GM21390 (cell line): ENCODE results near the gene ACOD1.
"Not testable (repeated sequence)": the region's sequence is repeated elsewhere in the genome, so short reads cannot be mapped to it uniquely, and the experiment has no call there.

Source experiments
- ATAC-seq: cut with Tn5 transposase; IDR thresholded peaks from one replicate; pipeline ENCODE4 v1.9.1; 2021; ENCODE audit not compliant: unreplicated experiment

The ACOD1 gene

GRCh38 chr13:76948149-76948548 lies at the start of gene ACOD1:
TSS of gene ACOD1 (plus strand) at chr13:76948511. CDS start at chr13:76948559, 48 bp downstream.
- ATAC-seq: no peak

- ATAC-seq: not testable (repeated sequence)
Measured at GRCh38 chr13:76899066-76899465, 49.2 kb upstream of the ACOD1 start.

- ATAC-seq: peak; percentile 98
Measured at GRCh38 chr13:76903544-76904162, 44.7 kb upstream of the ACOD1 start.

GRCh38 chr13:76904507-76904906 lies 43.8 kb upstream of the ACOD1 start:
- ATAC-seq: no peak

GRCh38 chr13:76912476-76912875 lies 35.8 kb upstream of the ACOD1 start:
- no peak for ATAC-seq

- ATAC-seq: no peak
Measured at GRCh38 chr13:76913898-76914297, 34.4 kb upstream of the ACOD1 start.

GRCh38 chr13:76917095-76917494 lies 31.2 kb upstream of the ACOD1 start:
- ATAC-seq: no peak

GRCh38 chr13:76917755-76918481 lies 30.4 kb upstream of the ACOD1 start:
- ATAC-seq: not testable (repeated sequence)

GRCh38 chr13:76921516-76921915 lies 26.8 kb upstream of the ACOD1 start:
- ATAC-seq: no peak

GRCh38 chr13:76925115-76925514 lies 23.2 kb upstream of the ACOD1 start:
- no peak for ATAC-seq

- no peak for ATAC-seq
Measured at GRCh38 chr13:76927955-76928354, 20.4 kb upstream of the ACOD1 start.

GRCh38 chr13:76928456-76928855 lies 19.9 kb upstream of the ACOD1 start:
- ATAC-seq: no peak

- no peak for ATAC-seq
Measured at GRCh38 chr13:76929320-76929719, 19.0 kb upstream of the ACOD1 start.

GRCh38 chr13:76929851-76930374 lies 18.4 kb upstream of the ACOD1 start:
- no peak for ATAC-seq

GRCh38 chr13:76932076-76932475 lies 16.2 kb upstream of the ACOD1 start:
- no peak for ATAC-seq

- ATAC-seq: no peak
Measured at GRCh38 chr13:76934671-76935070, 13.6 kb upstream of the ACOD1 start.

- ATAC-seq: no peak
Measured at GRCh38 chr13:76936763-76937162, 11.5 kb upstream of the ACOD1 start.

GRCh38 chr13:76937281-76937820 lies 11.0 kb upstream of the ACOD1 start:
- ATAC-seq: no peak

GRCh38 chr13:76939215-76939614 lies 9.1 kb upstream of the ACOD1 start:
- ATAC-seq: no peak

GRCh38 chr13:76942363-76942762 lies 5.9 kb upstream of the ACOD1 start:
- no peak for ATAC-seq

- ATAC-seq: no peak
Measured at GRCh38 chr13:76943646-76944045, 4.7 kb upstream of the ACOD1 start.

- no peak for ATAC-seq
Measured at GRCh38 chr13:76944456-76944855, 3.9 kb upstream of the ACOD1 start.
